GM18502 (cell line): ENCODE data around the gene MAN2C1.
"Not testable (repeated sequence)": the region's sequence is repeated elsewhere in the genome, so short reads cannot be mapped to it uniquely, and the experiment has no call there.

ENCODE experiments used
- ATAC-seq: cut with Tn5 transposase; IDR thresholded peaks from one replicate; pipeline ENCODE4 v1.9.1; 2021; ENCODE audit warnings: mild to moderate bottlenecking; ENCODE audit not compliant: unreplicated experiment, poor library complexity

MAN2C1 gene

DNA sequence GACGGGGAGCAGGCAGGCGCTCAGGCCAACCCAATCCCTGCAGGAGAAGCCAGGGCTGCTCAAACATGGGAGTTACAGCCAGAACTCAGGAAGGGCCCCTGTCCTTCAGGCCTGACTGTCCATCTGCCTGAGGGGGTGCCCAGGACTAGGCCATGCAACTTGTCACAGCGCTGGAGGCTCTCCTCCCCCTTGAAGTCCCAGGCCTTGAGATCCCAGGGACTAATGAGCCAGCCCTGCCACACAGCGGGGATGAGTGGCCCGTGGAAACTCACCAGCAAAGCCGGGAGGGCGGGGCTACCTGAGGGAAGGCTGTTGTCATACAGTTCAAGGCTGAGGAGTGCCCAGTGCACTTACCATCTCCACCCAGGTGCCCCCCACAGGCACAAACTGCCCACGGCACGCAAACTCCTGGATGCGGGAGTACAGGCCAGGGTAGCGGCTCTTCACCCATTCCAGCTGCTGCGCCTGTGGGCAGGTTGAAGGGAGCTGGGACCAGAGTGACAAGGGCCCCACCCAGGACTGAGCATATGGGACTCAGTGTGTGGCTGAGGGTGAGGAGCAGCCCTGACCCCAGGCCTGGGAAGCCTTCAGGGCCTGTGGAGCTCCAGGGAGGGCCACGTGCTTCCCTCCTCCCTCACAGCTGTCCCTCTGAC is 6.3 kb downstream of the MAN2C1 start:
- ATAC-seq: no peak

DNA sequence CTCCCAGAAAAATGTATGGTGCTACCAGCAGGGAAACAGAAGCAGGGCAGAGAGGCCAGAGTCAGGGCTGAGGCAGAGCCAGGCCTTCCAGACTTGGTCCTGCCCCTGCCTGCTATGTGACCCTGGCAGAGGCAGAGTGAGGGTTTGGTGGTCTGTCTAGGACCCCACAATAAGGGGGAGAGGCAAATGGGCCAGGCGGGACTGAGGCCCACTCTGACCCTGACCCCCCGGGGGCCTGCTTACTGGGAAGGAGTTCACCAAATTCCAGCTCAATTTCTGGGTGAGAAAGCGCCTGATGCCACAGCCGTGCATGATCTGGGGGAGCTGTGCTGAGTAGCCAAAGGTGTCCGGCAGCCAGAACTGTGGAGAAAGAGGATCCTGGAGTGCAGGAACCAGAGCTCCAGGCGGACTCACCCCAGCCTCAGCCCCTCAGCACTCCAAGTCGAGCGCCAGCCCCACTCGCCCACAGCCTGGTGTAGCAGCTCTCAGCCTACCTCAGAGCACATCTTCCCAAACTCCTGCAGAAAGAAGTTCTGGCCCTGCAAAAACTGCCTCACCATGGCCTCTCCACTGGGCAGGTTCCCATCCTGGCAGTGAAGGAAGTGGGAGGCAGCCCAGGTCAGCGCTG is 6.9 kb downstream of the MAN2C1 start:
- ATAC-seq: no peak

DNA sequence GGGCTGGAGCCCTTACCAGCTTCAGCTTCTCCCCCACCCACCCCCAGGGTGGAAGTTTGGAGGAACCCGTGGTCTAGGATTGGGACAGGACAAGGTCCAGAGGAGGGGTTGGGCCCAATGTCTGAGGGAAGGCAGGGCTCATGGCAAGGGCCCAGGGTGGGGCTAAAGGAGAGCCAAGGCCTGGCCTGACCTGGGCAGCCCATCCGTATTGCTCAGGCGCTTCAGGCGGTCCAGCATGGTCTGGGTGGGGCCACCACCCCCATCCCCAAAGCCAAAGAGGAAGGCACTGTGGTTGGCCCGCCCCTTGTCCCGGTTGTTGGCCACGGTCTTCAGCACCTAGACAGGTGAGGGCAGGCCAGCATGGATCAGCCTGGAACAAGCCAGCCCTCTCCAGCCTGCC is 7.6 kb downstream of the MAN2C1 start:
- no peak for ATAC-seq

DNA sequence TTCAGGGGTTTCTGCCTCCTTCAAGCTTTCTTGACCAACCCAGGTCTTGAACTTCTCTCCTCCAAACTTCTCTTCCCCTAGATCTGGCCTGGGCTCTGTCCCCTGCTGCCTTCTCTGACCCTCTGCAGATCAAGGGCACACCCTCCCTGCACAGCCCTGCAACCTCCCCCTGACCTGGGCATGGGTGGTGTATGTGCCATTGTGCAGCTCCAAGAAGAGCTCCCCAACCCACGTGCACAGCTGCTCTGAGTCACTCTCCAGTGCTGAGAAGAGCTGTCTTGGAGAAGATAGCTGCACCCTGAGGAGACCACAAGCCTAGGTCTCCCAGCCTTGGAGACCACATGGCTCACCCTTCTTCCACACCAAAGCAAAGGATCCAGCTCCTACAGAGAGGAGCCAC is 8.0 kb downstream of the MAN2C1 start:
- no peak for ATAC-seq

DNA sequence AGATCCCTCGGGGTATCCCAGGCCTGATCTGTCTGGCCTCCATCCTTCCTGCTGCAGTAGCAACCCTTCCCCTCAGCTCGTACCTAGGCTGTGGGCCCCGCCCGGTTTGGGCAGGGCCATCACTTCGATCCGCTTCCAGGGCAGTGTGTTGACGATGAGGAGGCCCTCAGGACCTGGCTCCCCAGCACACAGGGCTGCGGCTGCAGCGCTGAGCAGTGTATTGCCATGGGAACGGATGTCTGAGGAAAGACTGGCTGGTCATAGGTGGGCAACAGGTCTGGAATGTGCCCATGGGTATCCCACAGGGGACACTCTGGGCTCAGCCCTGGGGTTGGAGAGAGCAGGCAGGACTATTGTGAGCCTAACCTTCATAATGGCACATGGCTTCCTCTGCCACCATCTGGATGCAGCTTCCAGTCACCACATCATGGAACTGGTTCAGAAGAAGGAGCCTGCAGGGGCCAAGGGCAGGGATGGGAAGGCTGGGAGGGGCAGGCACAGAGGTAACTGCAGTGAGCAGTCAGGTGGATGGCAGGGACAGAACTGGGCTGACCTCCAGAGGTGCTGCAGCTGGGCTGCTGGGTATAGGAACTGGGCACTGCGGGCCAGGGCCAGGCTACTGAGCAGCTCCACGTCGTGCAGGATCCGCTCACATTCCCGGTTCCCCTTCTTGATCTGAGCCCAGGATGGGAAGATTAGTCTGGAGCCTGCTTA is 8.7 kb downstream of the MAN2C1 start:
- ATAC-seq: no peak

DNA sequence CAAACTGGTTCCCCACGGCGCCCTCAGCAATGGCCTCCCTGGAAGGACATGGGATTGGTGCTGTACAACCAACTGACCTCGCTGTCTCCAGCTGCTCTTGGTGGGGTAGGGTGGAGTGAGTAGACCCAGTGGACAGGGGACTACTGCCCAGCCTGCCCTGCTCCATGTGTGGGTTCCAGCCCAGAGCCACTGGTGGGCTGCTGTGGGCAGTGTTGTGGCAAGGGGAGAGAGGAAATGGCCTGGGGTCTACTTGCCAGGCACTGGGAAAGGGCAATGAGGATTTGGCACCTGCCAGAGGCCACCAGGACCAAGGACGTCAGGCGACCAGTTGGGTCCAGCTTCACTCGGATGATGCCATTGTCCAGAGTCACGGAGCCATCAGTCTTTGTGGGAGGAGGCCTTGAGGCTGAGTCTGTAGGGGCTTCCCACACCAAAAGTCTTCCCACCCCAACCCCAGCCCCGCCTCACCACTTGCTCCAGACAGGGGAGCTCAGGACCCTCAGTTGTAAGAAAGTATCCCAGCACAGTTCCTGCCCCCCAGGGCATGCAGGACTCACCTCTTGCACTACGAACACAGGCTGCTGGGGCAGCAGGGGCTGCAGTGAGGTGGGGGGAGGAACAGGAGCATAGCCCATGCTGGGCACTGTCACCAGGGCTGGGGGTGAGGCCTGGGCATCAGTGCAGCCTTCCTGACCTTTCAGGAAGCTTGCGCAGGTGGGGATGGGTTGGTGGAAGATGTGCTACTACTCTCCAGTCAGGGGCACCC is 9.5 kb downstream of the MAN2C1 start:
- no peak for ATAC-seq

DNA sequence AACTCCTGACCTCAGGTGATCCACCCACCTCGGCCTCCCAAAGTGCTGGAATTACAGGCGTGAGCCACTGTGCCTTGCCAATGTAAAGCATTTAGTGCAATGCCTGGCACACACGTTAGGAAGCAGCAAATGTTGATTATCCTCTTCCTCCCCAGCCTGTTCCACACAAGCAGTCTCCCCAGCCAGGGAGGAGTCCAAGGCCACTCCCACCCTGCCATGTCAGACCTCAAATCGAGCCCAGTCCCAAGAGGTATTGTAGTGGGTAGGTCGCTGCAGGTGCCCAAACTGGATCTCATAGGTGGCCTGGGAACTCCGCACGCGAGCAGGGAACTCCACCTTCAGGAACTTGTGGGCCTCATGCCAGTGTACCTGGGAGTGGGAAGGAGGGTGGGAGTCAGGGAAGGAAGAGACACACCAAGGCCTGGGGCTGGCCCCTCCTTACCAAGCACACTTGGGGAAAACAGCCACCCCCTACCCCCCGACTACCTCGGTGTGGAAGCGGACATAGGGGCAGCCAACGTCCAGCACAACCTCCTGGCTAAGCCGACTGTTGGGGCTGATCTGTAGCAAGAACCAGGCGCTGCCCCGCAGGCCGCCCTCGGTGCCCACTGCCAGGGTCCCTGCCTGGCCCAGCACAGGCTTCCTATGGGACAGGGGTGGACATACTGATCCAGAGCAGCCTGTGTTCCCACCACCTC is 10.3 kb downstream of the MAN2C1 start:
- ATAC-seq: no peak

DNA sequence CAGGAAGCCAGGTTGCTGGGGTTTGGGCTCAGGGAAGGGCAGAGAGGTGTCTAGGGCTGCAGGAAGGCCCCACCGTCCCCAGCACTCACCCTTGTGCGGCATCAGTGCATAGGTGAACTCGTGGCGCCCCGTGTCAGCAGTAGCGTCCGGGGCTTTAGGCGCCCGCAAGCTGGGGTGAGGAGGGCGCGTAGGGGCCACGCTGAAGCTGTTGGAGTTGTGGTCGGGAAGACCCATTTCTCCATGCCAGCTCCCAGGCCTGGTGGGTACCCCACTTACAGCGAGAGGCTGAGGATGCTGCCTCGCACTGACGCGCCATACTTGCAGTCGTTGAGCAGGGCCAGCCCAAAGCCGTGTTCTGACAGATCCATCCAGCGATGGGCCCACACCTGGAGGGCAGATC is 11.9 kb downstream of the MAN2C1 start:
- no peak for ATAC-seq

DNA sequence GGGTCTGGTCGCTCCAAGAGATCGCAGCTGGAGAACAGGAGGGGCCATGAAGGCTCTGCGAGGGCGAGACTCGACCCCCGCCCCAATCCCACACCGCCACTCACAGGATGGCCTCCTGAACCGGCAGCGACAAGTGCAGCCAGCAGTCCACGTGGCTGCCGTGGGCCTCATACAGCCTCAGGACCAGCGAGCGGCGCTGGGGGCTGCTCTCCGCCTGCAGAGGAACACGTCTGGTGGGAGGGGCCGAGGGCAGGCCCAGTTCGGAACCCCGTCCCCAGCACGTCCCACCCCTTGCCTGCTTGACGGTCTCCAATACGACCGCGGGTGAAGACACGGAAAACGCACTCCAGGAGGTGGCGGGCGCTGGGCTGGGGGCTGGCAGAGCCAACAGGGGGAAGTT is 12.4 kb downstream of the MAN2C1 start:
- ATAC-seq: no peak

DNA sequence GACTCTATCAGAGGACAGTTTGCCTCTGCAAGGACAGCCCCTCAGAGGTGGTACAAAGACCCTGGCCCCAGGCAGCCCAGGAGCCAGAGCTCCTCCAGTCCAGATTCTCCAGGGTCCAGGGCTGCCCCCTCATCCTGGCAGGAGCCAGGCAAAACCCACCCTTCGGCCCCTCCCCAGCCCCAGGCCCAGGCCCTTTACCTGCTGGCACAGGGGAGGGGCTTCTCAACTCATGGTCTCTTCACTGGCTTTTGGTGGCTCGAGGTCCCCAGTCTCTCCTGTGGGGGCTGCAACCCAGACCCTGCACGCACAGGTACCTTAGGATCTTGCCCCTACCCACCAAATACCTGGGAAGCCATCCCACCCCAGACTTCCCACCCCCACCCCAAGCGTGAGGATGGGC is 13.0 kb downstream of the MAN2C1 start:
- ATAC-seq: no peak

DNA sequence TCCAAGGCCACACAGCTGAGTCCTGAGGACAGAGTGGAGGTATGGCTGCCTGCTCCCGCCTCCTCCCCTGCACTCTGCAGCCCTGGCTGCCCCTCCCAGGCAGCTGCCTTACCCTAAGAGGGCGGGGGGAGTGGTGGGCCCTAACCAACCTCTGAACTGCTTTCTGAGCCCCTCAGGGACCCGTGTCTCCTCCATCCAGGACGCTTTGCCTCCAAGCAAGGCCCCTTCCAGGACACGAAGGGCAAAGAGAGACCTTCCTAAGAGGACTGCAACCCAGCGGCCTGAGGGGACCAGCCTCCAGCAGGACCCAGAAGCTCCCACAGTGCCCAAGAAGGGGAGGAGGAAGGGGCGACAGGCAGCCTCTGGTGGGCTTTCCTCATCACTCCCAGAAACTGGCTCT is 14.0 kb downstream of the MAN2C1 start:
- ATAC-seq: no peak

DNA sequence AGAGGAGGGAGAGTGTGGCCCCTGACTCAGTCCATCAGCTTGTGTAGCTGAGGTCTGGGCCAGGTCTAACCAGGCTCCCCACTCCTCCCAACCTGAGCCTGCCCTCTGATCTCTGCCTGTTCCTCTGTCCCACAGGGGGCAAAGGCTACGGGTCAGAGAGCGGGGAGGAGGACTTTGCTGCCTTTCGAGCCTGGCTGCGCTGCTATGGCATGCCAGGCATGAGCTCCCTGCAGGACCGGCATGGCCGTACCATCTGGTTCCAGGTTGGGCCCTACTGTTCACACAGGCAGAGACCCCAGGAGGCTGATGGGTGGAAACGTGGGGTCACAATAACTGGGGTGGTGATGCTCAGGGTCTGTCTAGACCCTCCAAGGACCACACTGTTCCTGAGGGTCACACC is 14.8 kb downstream of the MAN2C1 start:
- ATAC-seq: no peak

DNA sequence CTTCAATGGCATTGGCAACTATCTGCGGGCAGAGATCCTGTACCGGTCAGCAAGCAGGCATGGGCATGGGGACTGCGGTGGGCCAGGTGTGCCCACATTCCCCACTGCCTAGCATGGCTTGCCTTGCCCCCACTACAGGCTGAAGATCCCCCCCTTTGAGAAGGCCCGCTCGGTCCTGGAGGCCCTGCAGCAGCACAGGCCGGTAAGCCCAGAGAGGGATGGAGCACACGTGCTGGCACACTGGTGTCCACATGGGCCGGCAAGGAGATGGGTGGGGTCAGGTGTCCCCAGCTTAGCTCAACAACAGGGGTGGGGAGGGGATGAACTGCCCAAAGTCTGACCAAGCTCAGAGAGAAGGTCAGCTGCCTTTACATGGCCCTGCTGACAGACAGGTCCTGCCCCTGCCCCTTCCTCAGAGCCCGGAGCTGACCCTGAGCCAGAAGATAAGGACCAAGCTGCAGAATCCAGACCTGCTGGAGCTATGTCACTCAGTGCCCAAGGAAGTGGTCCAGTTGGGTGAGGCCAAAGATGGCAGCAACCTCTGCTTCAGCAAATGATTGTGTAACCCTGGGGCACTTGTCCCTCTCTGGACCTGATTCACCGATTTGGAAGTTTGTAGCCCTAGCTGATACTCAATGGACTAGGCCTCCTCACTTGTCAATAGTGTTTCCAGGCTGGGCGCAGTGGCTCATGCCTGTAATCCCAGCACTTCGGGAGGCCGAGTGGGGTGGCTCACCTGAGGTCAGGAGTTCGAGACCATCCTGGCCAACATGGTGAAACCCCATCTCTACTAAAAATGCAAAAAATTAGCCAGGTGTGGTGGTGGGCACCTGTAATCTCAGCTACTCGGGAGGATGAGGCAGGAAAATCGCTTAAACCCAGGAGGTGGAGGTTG is 16.0 kb downstream of the MAN2C1 start:
- no peak for ATAC-seq

DNA sequence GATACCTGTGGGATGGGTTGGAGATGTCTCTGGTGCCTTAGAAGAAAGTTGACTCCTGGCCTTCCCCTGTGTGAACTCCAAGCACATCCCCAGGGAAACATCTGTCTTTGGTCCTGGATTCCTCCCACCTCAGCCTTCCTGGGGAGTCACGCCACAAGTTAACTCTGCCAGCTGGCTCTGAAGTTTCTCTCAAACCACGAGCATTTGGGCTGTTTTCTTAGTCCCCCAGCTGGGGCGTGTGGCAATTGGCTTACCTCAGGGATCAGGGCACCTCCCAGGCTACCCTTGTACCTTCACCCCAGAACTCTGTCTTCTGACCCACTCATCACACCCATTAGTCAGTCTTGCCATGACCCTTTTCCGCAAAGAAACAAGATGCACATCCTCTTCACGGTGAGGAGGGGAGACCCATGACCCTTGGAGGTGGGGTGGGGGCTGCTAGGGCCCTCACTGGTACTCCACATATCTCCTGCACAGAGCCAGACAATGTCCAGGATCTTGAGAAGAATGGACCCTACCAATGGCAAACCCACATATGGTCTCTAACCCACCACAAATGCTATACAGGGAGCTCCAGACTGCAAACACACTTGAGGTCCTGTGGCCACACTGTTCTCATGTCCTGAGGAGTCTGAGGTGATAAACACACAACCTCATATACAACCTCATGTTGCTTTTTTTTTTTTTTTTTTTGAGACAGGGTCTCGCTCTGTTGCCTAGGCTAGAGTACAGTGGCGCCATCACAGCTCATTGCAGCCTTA is 17.6 kb downstream of the MAN2C1 start:
- no peak for ATAC-seq

DNA sequence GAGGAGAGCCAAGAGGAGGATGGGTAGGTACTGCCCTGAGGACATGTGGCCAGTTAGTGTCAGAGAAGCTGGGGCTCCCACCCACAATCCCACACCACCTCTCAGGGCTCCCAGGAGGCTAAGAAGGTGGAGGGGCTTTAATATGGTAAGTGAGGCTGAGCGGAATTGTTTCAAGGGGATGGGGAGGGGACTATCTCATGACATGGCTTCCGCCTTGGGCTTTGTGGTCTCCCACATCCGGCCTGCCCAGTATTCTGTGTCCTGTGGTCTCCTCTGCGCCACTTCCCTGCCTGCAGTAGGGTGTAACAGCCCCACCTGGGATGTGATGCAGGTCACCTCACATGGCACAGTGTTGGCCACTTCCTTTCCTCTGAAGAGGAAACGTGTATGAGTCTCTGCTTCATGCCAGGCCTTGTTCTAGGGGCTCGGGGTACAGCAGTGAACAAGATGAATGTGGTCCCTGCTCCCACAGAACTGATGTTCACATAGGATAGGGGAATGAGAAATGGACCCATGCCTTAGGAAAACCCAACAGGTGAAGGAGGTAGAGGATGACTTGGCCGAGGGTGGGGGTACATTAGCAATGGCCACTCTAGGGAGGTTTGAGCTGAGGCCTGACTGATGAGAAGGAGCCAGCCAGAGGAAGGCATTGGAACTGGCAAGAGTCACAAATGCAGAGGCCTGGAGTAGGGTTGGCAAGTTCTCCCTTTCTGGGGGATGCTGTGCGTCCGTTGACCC is 18.4 kb downstream of the MAN2C1 start:
- no peak for ATAC-seq

DNA sequence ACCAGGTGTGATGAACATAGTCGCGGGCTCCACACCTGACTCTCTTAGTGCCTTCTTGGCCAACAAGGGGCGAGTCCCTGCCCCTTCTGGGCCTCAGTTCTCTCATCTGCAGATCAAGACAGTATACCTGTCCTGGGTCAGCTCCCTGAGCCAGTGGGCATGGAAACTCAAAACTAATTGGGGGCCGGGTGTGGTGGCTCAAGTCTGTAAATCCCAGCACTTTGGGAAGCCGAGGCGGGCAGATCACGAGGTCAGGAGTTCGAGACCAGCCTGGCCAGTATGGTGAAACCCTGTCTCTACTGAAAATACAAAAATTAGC is 19.1 kb downstream of the MAN2C1 start:
- not testable (repeated sequence) for ATAC-seq

DNA sequence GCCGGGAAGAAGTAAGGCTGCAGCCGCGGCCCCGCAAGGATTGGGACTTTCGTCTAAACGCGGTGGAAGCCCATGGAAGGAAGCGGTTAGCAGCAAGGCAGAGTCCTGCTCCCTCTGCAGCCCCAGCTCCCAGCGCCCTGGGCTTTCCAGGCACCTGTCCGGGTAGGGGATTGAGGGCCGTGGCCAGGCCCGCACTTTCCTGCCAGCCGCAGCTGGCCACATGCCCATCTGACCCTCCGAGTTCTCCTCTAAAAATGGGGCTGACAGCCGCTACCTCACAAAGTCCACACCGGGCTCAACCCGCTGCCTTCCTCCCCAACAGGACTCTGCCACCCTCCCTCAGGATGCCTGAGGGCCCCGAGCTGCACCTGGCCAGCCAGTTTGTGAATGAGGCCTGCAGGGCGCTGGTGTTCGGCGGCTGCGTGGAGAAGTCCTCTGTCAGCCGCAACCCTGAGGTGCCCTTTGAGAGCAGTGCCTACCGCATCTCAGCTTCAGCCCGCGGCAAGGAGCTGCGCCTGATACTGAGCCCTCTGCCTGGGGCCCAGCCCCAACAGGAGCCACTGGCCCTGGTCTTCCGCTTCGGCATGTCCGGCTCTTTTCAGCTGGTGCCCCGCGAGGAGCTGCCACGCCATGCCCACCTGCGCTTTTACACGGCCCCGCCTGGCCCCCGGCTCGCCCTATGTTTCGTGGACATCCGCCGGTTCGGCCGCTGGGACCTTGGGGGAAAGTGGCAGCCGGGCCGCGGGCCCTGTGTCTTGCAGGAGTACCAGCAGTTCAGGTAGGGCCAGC is 19.7 kb downstream of the MAN2C1 start:
- no peak for ATAC-seq
